HCT116 (cell line): ENCODE data around the gene PDCD1LG2. TPM values are rescaled to one million over a fixed set of nuclear protein-coding genes. Genes with fewer than 3 reads are reported as not detected.

ENCODE experiments used
- ATAC-seq: fragments of 200-7000 bp; cut with Tn5 transposase; 2 replicates; pipeline ENCODE4 v1.9.1; 2020; ENCODE audit warnings: mild to moderate bottlenecking, moderate library complexity
- BruUV-seq: library from RNA; stranded (reverse); fragments of 400-500 nt; replicated peaks from 2 replicates; lab custom pipeline; 2021; lab: Mats Ljungman, UMichigan
- CTCF ChIA-PET: fragments of 300-600 bp; sonication (Branson Sonifier 250); formaldehyde crosslinking; loops from one replicate; lab custom pipeline; 2021; ENCODE audit warnings: antibody characterized with exemption; lab: Charles Lee
- POLR2A ChIA-PET: fragments of 300-600, 350-600 bp; sonication (Branson Sonifier 250); formaldehyde crosslinking; loops from one replicate; lab custom pipeline; 2021; ENCODE audit warnings: antibody characterized with exemption; lab: Charles Lee
- RAD21 ChIA-PET, 2 experiments: fragments of 300-600 bp; sonication (Branson Sonifier 250); formaldehyde crosslinking; loops; one replicate each; lab custom pipeline; 2023; ENCODE audit warnings: low total read pairs in 2 of 2; ENCODE audit not compliant: uncharacterized antibody in 2 of 2, unreplicated experiment in 2 of 2, low non-redundant PET in 1 of 2; lab: Charles Lee
- DNase-seq: peaks from one replicate; pipeline ENCODE4 v3.0.0-alpha.2; 2010; ENCODE audit warnings: low read depth, low spot score
- H2AFZ ChIP-seq: fragments of 200-600 bp; shearing (Covaris generic), sonication (generic); 2 replicates; pipeline ENCODE4 v1.6.1; 2017; ENCODE audit warnings: low read depth, mixed run types, mixed read lengths, antibody characterized with exemption, low read length; ENCODE audit not compliant: poor library complexity, severe bottlenecking
- H3K27ac ChIP-seq: 2 replicates; pipeline ENCODE4 v1.5.1; 2012; ENCODE audit warnings: low read depth, low read length
- H3K27me3 ChIP-seq: fragments of 200-600 bp; sonication (generic); 2 replicates; pipeline ENCODE4 v1.6.1; 2016; ENCODE audit warnings: mixed run types, low read length, mixed read lengths; ENCODE audit not compliant: insufficient read depth
- H3K36me3 ChIP-seq, 2 experiments: fragments of 200-500 bp in 1 of 2; fragments of 200-600 bp in 1 of 2; sonication (Bioruptor generic) in 1 of 2; sonication (generic) in 1 of 2; 2 replicates each; pipeline versions ENCODE4 v1.5.1 to v1.6.1; 2014 to 2016; ENCODE audit warnings: low read length in 2 of 2, inconsistent platforms in 1 of 2, mixed read lengths in 1 of 2, mixed run types in 1 of 2; ENCODE audit not compliant: insufficient read depth in 2 of 2, control insufficient read depth in 1 of 2
- H3K4me1 ChIP-seq, 2 experiments: fragments of 200-600 bp in 1 of 2; sonication (generic) in 1 of 2; 2 replicates each; pipeline versions ENCODE4 v1.5.1 to v1.6.1; 2012 to 2017; ENCODE audit warnings: low read length in 2 of 2, inconsistent platforms in 1 of 2, mild to moderate bottlenecking in 1 of 2, mixed read lengths in 1 of 2, mixed run types in 1 of 2, moderate library complexity in 1 of 2; ENCODE audit not compliant: insufficient read depth in 2 of 2, control insufficient read depth in 1 of 2
- H3K4me2 ChIP-seq: fragments of 200-600 bp; sonication (generic); 2 replicates; pipeline ENCODE4 v1.6.1; 2017; ENCODE audit warnings: mixed run types, low read length, mixed read lengths
- H3K4me3 ChIP-seq, 2 experiments: fragments of 200-600 bp in 1 of 2; sonication (generic) in 1 of 2; replicated peaks in 1 of 2; 2 replicates each; pipeline ENCODE4 v1.5.1; 2011 to 2016; ENCODE audit warnings: low read length in 2 of 2, control low read depth in 1 of 2, low read depth in 1 of 2, mild to moderate bottlenecking in 1 of 2, mixed read lengths in 1 of 2, mixed run types in 1 of 2
- H3K79me2 ChIP-seq: fragments of 200-600 bp; sonication (generic); 2 replicates; pipeline ENCODE4 v1.6.1; 2017; ENCODE audit warnings: mild to moderate bottlenecking, mixed run types, low read length, moderate library complexity, mixed read lengths; ENCODE audit not compliant: insufficient read depth
- H3K9ac ChIP-seq: fragments of 200-600 bp; sonication (generic); 2 replicates; pipeline ENCODE4 v1.6.1; 2016; ENCODE audit warnings: low read length, mixed read lengths
- H3K9me2 ChIP-seq: fragments of 200-600 bp; sonication (generic), shearing (Covaris generic); 2 replicates; pipeline ENCODE4 v1.6.1; 2017; ENCODE audit warnings: mixed run types, mild to moderate bottlenecking, moderate library complexity; ENCODE audit not compliant: insufficient read depth
- H3K9me3 ChIP-seq, 2 experiments: fragments of 200-500 bp in 1 of 2; fragments of 200-600 bp in 1 of 2; sonication (Bioruptor generic) in 1 of 2; sonication (generic) in 1 of 2; 2 replicates each; pipeline ENCODE4 v1.6.1; 2014 to 2017; ENCODE audit warnings: low read length in 2 of 2, mixed read lengths in 2 of 2, inconsistent platforms in 1 of 2, low read depth in 1 of 2, mild to moderate bottlenecking in 1 of 2, mixed run types in 1 of 2, moderate library complexity in 1 of 2; ENCODE audit not compliant: control insufficient read depth in 1 of 2, insufficient read depth in 1 of 2
- H4K20me1 ChIP-seq: fragments of 200-600 bp; sonication (generic), shearing (Covaris generic); 2 replicates; pipeline ENCODE4 v1.6.1; 2017; ENCODE audit warnings: mixed run types, mild to moderate bottlenecking, moderate library complexity; ENCODE audit not compliant: insufficient read depth
- CBX3 ChIP-seq: IDR thresholded peaks from 2 replicates; pipeline ENCODE4 v1.6.1; 2012; ENCODE audit warnings: low read depth
- CEBPB ChIP-seq: IDR thresholded peaks from 2 replicates; pipeline ENCODE4 v1.6.1; 2012; ENCODE audit warnings: low read depth
- EGR1 ChIP-seq: IDR thresholded peaks from 2 replicates; pipeline ENCODE4 v1.6.1; 2012; ENCODE audit warnings: low read depth
- EZH2 ChIP-seq: fragments of 200-600 bp; sonication (generic); IDR thresholded peaks from 2 replicates; pipeline ENCODE4 v1.6.1; 2017; ENCODE audit warnings: antibody characterized with exemption, mixed run types
- FOSL1 ChIP-seq: IDR thresholded peaks from 2 replicates; pipeline ENCODE4 v1.6.1; 2012; ENCODE audit warnings: low read depth
- JUND ChIP-seq: IDR thresholded peaks from 2 replicates; pipeline ENCODE4 v1.6.1; 2012
- POLR2A ChIP-seq: IDR thresholded peaks from 2 replicates; pipeline ENCODE4 v1.7.0; 2011; ENCODE audit warnings: borderline replicate concordance; ENCODE audit not compliant: insufficient read depth, insufficient read length; ENCODE audit errors: extremely low read depth
- POLR2AphosphoS5 ChIP-seq: IDR thresholded peaks from 2 replicates; pipeline ENCODE4 v1.6.1; 2011; ENCODE audit warnings: mild to moderate bottlenecking, low read depth, low read length, moderate library complexity
- RAD21 ChIP-seq: IDR thresholded peaks from 2 replicates; pipeline ENCODE4 v1.6.1; 2012; ENCODE audit warnings: low read depth, mild to moderate bottlenecking
- SIN3A ChIP-seq: IDR thresholded peaks from 2 replicates; pipeline ENCODE4 v1.6.1; 2012; ENCODE audit warnings: low read depth
- SP1 ChIP-seq: IDR thresholded peaks from 2 replicates; pipeline ENCODE4 v1.6.1; 2012; ENCODE audit warnings: low read depth
- SRF ChIP-seq: IDR thresholded peaks from 2 replicates; pipeline ENCODE4 v1.6.1; 2012; ENCODE audit warnings: low read depth
- TCF7L2 ChIP-seq: IDR thresholded peaks from 2 replicates; pipeline ENCODE4 v1.7.0; 2011; ENCODE audit warnings: borderline replicate concordance, inconsistent platforms; ENCODE audit not compliant: insufficient read depth, insufficient read length; ENCODE audit errors: extremely low read depth
- YY1 ChIP-seq: IDR thresholded peaks from 2 replicates; pipeline ENCODE4 v1.6.1; 2011; ENCODE audit warnings: low read length, low read depth, moderate library complexity, mild to moderate bottlenecking; ENCODE audit not compliant: insufficient replicate concordance; ENCODE audit errors: extremely low read depth
- intact Hi-C: fragments of 100-400 bp; cut with micrococcal nuclease; formaldehyde crosslinking; loops from 2 replicates; pipeline ENCODE4 v1.10.0; 2022
- total RNA-seq: library from RNA; stranded (reverse); gene quantifications from one replicate; pipeline ENCODE4 v1.2.1, GENCODE V29; 2021; ENCODE audit not compliant: unreplicated experiment
- TF ChIP-seq, protein P1 (sequence below), 3 experiments: fragments of 200-600 bp in 1 of 3; sonication (generic) in 1 of 3; IDR thresholded peaks in 2 of 3; conservative IDR thresholded peaks in 1 of 3; 2 replicates each; pipeline ENCODE4 v1.5.1; 2012 to 2017; ENCODE audit warnings: low read depth in 2 of 3, low read length in 2 of 3, antibody characterized with exemption in 1 of 3, borderline replicate concordance in 1 of 3, control low read depth in 1 of 3, mild to moderate bottlenecking in 1 of 3, mixed read lengths in 1 of 3, mixed run types in 1 of 3, moderate library complexity in 1 of 3; ENCODE audit not compliant: insufficient read depth in 1 of 3
- TF ChIP-seq, protein P2 (sequence below): IDR thresholded peaks from 2 replicates; pipeline ENCODE4 v1.6.1; 2011; ENCODE audit warnings: mild to moderate bottlenecking, low read length, moderate library complexity; ENCODE audit not compliant: insufficient replicate concordance; ENCODE audit errors: extremely low read depth

PDCD1LG2 gene
- total RNA-seq, 1 experiment from 2014 or later = not detected

- CTCF ChIA-PET = no interaction called here
Measured at GRCh38 chr9:5569891-5570290, 59.6 kb downstream of the PDCD1LG2 start.

More at GRCh38 chr9:5569891-5570290, 59.6 kb downstream of the PDCD1LG2 start:
- Histone ChIP-seq H4K20me1 (no peaks in the 10 kb centered on the region), H3K9ac (no peak overlapping the region), H3K4me1 (no peaks in the 10 kb centered on the region), H3K4me3 (no peak overlapping the region), H3K36me3 (no peaks in the 10 kb centered on the region), H2AFZ (no peak overlapping the region), H3K27me3 (no peaks in the 10 kb centered on the region), H3K27ac (no peak overlapping the region), H3K9me3 (no peaks in the 10 kb centered on the region), H3K79me2 (no peaks in the 10 kb centered on the region), H3K9me2 (no peaks in the 10 kb centered on the region)
- POLR2A ChIA-PET = no interaction called here
- intact Hi-C loops = loop anchor here (10.0 kb wide), 1 partner anchor 55 kb away; the partner anchor contains the start of gene PDCD1LG2
- no peak for DNase-seq
- no TSS peak for BruUV-seq
- RAD21 ChIA-PET = no interaction called here
- no peak for TF ChIP-seq SP1
- no peak for TF ChIP-seq POLR2A
- no peak for TF ChIP-seq JUND
- TF ChIP-seq SRF = no peak
- TF ChIP-seq RAD21 = no peak
- no peak for TF ChIP-seq TCF7L2
- no peak for TF ChIP-seq EGR1
- TF ChIP-seq FOSL1 = no peak
- TF ChIP-seq CBX3 = no peak
- no peak for TF ChIP-seq POLR2AphosphoS5
- no peak for TF ChIP-seq SIN3A
- no peak for TF ChIP-seq CEBPB
- TF ChIP-seq, protein P1, sequence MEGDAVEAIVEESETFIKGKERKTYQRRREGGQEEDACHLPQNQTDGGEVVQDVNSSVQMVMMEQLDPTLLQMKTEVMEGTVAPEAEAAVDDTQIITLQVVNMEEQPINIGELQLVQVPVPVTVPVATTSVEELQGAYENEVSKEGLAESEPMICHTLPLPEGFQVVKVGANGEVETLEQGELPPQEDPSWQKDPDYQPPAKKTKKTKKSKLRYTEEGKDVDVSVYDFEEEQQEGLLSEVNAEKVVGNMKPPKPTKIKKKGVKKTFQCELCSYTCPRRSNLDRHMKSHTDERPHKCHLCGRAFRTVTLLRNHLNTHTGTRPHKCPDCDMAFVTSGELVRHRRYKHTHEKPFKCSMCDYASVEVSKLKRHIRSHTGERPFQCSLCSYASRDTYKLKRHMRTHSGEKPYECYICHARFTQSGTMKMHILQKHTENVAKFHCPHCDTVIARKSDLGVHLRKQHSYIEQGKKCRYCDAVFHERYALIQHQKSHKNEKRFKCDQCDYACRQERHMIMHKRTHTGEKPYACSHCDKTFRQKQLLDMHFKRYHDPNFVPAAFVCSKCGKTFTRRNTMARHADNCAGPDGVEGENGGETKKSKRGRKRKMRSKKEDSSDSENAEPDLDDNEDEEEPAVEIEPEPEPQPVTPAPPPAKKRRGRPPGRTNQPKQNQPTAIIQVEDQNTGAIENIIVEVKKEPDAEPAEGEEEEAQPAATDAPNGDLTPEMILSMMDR (IDR thresholded peaks at IDR 0.05 in 2 of 3, conservative IDR thresholded peaks at IDR 0.05 in 1 of 3; ENCODE audit: borderline replicate concordance in 1 of 3, insufficient read depth in 1 of 3, low read depth in 2 of 3, low read length in 2 of 3) = no peak
- no peak for TF ChIP-seq YY1
- TF ChIP-seq, protein P2, sequence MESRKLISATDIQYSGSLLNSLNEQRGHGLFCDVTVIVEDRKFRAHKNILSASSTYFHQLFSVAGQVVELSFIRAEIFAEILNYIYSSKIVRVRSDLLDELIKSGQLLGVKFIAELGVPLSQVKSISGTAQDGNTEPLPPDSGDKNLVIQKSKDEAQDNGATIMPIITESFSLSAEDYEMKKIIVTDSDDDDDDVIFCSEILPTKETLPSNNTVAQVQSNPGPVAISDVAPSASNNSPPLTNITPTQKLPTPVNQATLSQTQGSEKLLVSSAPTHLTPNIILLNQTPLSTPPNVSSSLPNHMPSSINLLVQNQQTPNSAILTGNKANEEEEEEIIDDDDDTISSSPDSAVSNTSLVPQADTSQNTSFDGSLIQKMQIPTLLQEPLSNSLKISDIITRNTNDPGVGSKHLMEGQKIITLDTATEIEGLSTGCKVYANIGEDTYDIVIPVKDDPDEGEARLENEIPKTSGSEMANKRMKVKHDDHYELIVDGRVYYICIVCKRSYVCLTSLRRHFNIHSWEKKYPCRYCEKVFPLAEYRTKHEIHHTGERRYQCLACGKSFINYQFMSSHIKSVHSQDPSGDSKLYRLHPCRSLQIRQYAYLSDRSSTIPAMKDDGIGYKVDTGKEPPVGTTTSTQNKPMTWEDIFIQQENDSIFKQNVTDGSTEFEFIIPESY = no peak
- no peak for TF ChIP-seq EZH2
- TF ChIP-seq, all 23 proteins: peak for 0
- no peak overlapping the region for H3K4me2 ChIP-seq
- ATAC-seq = no peak
